ENCODE measurements around the gene PDE6A. TPM values are rescaled to one million over a fixed set of nuclear protein-coding genes. Genes with fewer than 3 reads are reported as not detected.
A peak's percentile ranks its signal among the peaks of the same experiment; 100 is the strongest.

The PDE6A gene
- total and polyA plus RNA-seq, 2 of the 13 experiments (the other 11 are each of a cell fraction or from before 2014, with no cell fraction given) = 0.01 TPM; not detected in 1

- WGBS (ENCODE audit: low lambda C conversion rate) = 95% methylated on average over 2 of the region's 2 CpGs
- Histone ChIP-seq H3K27ac (ENCODE audit: extremely low read length, insufficient read depth, low read length) (no peak overlapping the region), H3K4me2 (ENCODE audit: low read depth, low read length) (no peak overlapping the region), H3K4me1 (ENCODE audit: insufficient read depth, low read length) (peaks cover 14% of the 10 kb centered on the region), H3K4me3 (replicated peaks in 1 of 3; ENCODE audit: insufficient read depth in 1 of 3, low read depth in 2 of 3, low read length in 3 of 3) (no peak overlapping the region), H3K9ac (ENCODE audit: insufficient read depth, low read depth, low read length) (no peak overlapping the region), H3K79me2 (ENCODE audit: insufficient read depth, low read length) (no peaks in the 10 kb centered on the region), H3K9me3 (ENCODE audit: low read length) (no peaks in the 10 kb centered on the region), H3K36me3 (replicated peaks in 1 of 2; ENCODE audit: control insufficient read depth in 1 of 2, insufficient read depth in 2 of 2, low read length in 2 of 2) (no peaks in the 10 kb centered on the region), H4K20me1 (ENCODE audit: insufficient read depth, low read length) (no peaks in the 10 kb centered on the region), H2AFZ (ENCODE audit: low read length) (no peak overlapping the region), H3K27me3 (ENCODE audit: control insufficient read depth in 1 of 2, insufficient read depth in 2 of 2, low read length in 2 of 2) (no peaks in the 10 kb centered on the region)
- in situ Hi-C loops (cut with HindIII; ENCODE audit: extremely low pct_ligation_motif_present, low pct_unique_long_range_greater_than_20kb) = no loop called here
- TF ChIP-seq ZNF3 (CRISPR knock-in tag; IDR thresholded peaks at IDR 0.05) (no peak), STAT5B (CRISPR knock-in tag; IDR thresholded peaks at IDR 0.05) (no peak)
- DNase-seq (ENCODE audit: low spot score) (no peak), FAIRE-seq (no peak), ATAC-seq (no peak)
- POLR2A ChIA-PET = no interaction called here
- CTCF ChIA-PET (ENCODE audit: low intra/inter-chr PET ratio, low total read pairs) = no interaction called here
- BruUV-seq (replicated peaks) = no TSS peak
- intact Hi-C loops (cut with micrococcal nuclease; ENCODE audit: unreplicated experiment) = no loop called here
Measured at GRCh38 chr5:149903404-149903803, 41.2 kb downstream of the PDE6A start.

- no peak for FAIRE-seq
- CTCF ChIA-PET (ENCODE audit: low intra/inter-chr PET ratio, low total read pairs) = no interaction called here
- Histone ChIP-seq H3K9ac (ENCODE audit: insufficient read depth, low read depth, low read length) (no peak overlapping the region), H2AFZ (ENCODE audit: low read length) (no peak overlapping the region), H3K4me1 (ENCODE audit: insufficient read depth, low read length) (peaks cover 14% of the 10 kb centered on the region), H3K36me3 (replicated peaks in 1 of 2; ENCODE audit: control insufficient read depth in 1 of 2, insufficient read depth in 2 of 2, low read length in 2 of 2) (no peaks in the 10 kb centered on the region), H3K27me3 (ENCODE audit: control insufficient read depth in 1 of 2, insufficient read depth in 2 of 2, low read length in 2 of 2) (no peaks in the 10 kb centered on the region), H3K4me3 (replicated peaks in 1 of 3; ENCODE audit: insufficient read depth in 1 of 3, low read depth in 2 of 3, low read length in 3 of 3) (no peak overlapping the region), H3K4me2 (ENCODE audit: low read depth, low read length) (no peak overlapping the region), H4K20me1 (ENCODE audit: insufficient read depth, low read length) (no peaks in the 10 kb centered on the region), H3K9me3 (ENCODE audit: low read length) (no peaks in the 10 kb centered on the region), H3K79me2 (ENCODE audit: insufficient read depth, low read length) (no peaks in the 10 kb centered on the region), H3K27ac (ENCODE audit: extremely low read length, insufficient read depth, low read length) (no peak overlapping the region)
- intact Hi-C loops (cut with micrococcal nuclease; ENCODE audit: unreplicated experiment) (no loop called here), in situ Hi-C loops (cut with HindIII; ENCODE audit: extremely low pct_ligation_motif_present, low pct_unique_long_range_greater_than_20kb) (no loop called here)
- 53% methylated on average over 4 of the region's 4 CpGs for WGBS (ENCODE audit: low lambda C conversion rate)
- ATAC-seq = 0 out of 3 replicates have a peak, but pooled peaks have one; percentile 30
- no TSS peak for BruUV-seq (replicated peaks)
- POLR2A ChIA-PET = no interaction called here
- DNase-seq (ENCODE audit: low spot score) = no peak
- no peak for TF ChIP-seq MAFF (IDR thresholded peaks at IDR 0.05; ENCODE audit: low read depth, low read length)
- no peak for TF ChIP-seq REXO4 (CRISPR knock-in tag; IDR thresholded peaks at IDR 0.05; ENCODE audit: borderline replicate concordance)
- no peak for TF ChIP-seq SP5 (CRISPR knock-in tag; IDR thresholded peaks at IDR 0.05; ENCODE audit: borderline replicate concordance, low read depth)
- TF ChIP-seq ZNF296 (CRISPR knock-in tag; conservative IDR thresholded peaks at IDR 0.05) = no peak
- TF ChIP-seq ATF4 (CRISPR knock-in tag; IDR thresholded peaks at IDR 0.05) = no peak
- no peak for TF ChIP-seq ZFP36L1 (CRISPR knock-in tag; IDR thresholded peaks at IDR 0.05)
- TF ChIP-seq ZNF280D (CRISPR knock-in tag; IDR thresholded peaks at IDR 0.05) = no peak
- TF ChIP-seq CEBPG (CRISPR knock-in tag; IDR thresholded peaks at IDR 0.05) = no peak
- TF ChIP-seq ZNF598 (CRISPR knock-in tag; IDR thresholded peaks at IDR 0.05; ENCODE audit: borderline replicate concordance) = no peak
- TF ChIP-seq GATAD1 (CRISPR knock-in tag; IDR thresholded peaks at IDR 0.05) = no peak
Measured at GRCh38 chr5:149902177-149902576, 42.4 kb downstream of the PDE6A start.
